Heart right ventricle (tissue), 16 donors: ENCODE data around the gene SEMA5A. TPM values are rescaled to one million over a fixed set of nuclear protein-coding genes. Genes with fewer than 3 reads are reported as not detected.

Source experiments
- ATAC-seq, 8 donors: fragments of 200-7000 bp; cut with Tn5 transposase; one replicate each; pipeline ENCODE4 v1.9.1; 2020; ENCODE audit warnings: mild to moderate bottlenecking in 8 of 8, moderate library complexity in 8 of 8, moderate number of reproducible peaks in 1 of 8
- DNase-seq, 2 donors: peaks; one replicate each; pipeline ENCODE4 v3.0.0-alpha.2; 2020
- H3K27ac ChIP-seq, 10 donors: fragments of 200-600 bp; sonication (generic) in 2 of 10; one replicate each; pipeline versions ENCODE4 v1.5.0 to v1.8.0; 2020 to 2022; ENCODE audit warnings: mild to moderate bottlenecking in 3 of 10
- H3K27me3 ChIP-seq, 7 donors: fragments of 200-600 bp; one replicate each; pipeline ENCODE4 v1.8.0; 2021 to 2022; ENCODE audit warnings: mild to moderate bottlenecking in 2 of 7
- H3K36me3 ChIP-seq, 9 donors: fragments of 200-600 bp; sonication (generic) in 1 of 9; one replicate each; pipeline versions ENCODE4 v1.5.0 to v1.8.0; 2020 to 2022; ENCODE audit warnings: mild to moderate bottlenecking in 2 of 9
- H3K4me1 ChIP-seq, 9 donors: fragments of 200-600 bp; sonication (generic) in 1 of 9; one replicate each; pipeline versions ENCODE4 v1.5.0 to v1.8.0; 2020 to 2022; ENCODE audit warnings: mild to moderate bottlenecking in 4 of 9
- H3K4me3 ChIP-seq, 10 donors: fragments of 200-600 bp; sonication (generic) in 2 of 10; one replicate each; pipeline versions ENCODE4 v1.5.0 to v1.8.0; 2020 to 2022; ENCODE audit warnings: mild to moderate bottlenecking in 7 of 10, moderate library complexity in 2 of 10
- H3K9me3 ChIP-seq, 11 donors: fragments of 200-600 bp in 10 of 11; sonication (generic) in 2 of 11; one replicate each; pipeline versions ENCODE4 v1.5.0 to v1.8.0; 2013 to 2022; ENCODE audit warnings: mild to moderate bottlenecking in 2 of 11, control low read depth in 1 of 11, moderate library complexity in 1 of 11
- CTCF ChIP-seq, 9 donors: fragments of 200-600 bp; sonication (generic) in 2 of 9; IDR thresholded peaks; one replicate each; pipeline versions ENCODE4 v1.5.0 to v1.8.0; 2021 to 2022; ENCODE audit warnings: antibody characterized with exemption in 9 of 9, mild to moderate bottlenecking in 5 of 9, moderate library complexity in 1 of 9
- WGBS, 2 donors: extraction: QIAGEN DNeasy Blood & Tissue Kit; methylation state at CpG; one replicate each; pipeline ENCODE4 v1.1.7; 2013; ENCODE audit warnings: inconsistent platforms in 1 of 2; 5-methylcytosine and 5-hydroxymethylcytosine counted together
- intact Hi-C, 10 donors: fragments of 100-400 bp; cut with DNase I; formaldehyde crosslinking; loops; one replicate each; pipeline versions ENCODE4 v1.11.1 to v1.14.2; 2022
- polyA plus RNA-seq, 2 donors: library from polyadenylated mRNA; stranded (reverse); fragments of 200-250 nt; gene quantifications; one replicate each; pipeline ENCODE4 v1.2.3, GENCODE V29; 2013
- total RNA-seq, 10 donors: library from RNA; stranded (reverse); fragmentation: NEBNext Ultra II Directional in 3 of 10; extraction: Animal tissue kit (Norgen Biotek cat#: 25700) in 3 of 10; gene quantifications; one replicate each; pipeline versions ENCODE4 v1.2.1 to v1.2.4, GENCODE V29; 2021 to 2023
- donor health status: Arrhythmogenic right ventricular cardiomyopathy.
- donor health status: ischemic (EF 13 %, LVEDD 7.1; RV severe dilation, severe dysfunction).
- donor health status: healthy with polysubstance abuse.
- donor health status: DM: no; HTN: yes; CAD: no.
- donor health status: DM: no; HTN: no; CAD: no.
- donor health status: ischemic (EF 25% LVEDD 6.9; RV normal size, moderate dysfunction).
- donor health status: ischemic (EF 25% LVEDD 5.7; RV mildly dilated, moderate dysfunction).
- donor health status: healthy.
- donor health status: DM: yes; HTN: yes; CAD: no.
- donor health status: Ischemic cardiomyopathy.
- donor health status: ischemic (EF 35%, LVEDD 5.7; RV mildly dilated, moderate dysfunction).
- donor health status: nonischemic (EF 11% LVEDD 7.7; RV severe dilation, severe dysfunction).
- donor health status: DM: yes; HTN: yes; CAD: no.
- donor health status: PGD.
- donor health status: ischemic (EF 29% LVEDD 5.4; RV normal size, mild dysfunction).
- donor health status: nonischemic (EF 23%, LVEDD 6.1; RV moderate dilation, normal function).

SEMA5A gene
- total and polyA plus RNA-seq, 12 donors = 1.9 to 71.5 (median 48.0) TPM

DNA sequence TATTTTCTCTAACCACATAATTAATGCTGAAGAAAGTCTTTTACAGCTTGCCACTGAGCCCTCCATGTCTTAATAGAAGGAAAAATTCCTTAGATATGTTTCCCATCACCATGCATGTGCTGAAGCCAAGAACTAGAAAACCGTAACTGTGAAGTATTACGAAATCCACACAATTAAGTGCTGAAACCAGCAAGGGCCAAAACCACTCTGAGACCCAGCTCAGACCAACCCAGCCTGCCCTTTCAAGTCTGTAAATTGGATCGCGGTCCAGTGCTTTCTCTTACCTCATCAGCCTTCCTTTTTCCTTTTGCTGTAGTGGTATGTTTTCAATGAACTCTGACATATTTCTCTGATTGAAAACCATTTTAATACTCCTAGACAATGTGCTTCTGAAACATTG is 26.3 kb downstream of the SEMA5A start:
- no peaks in the 10 kb centered on the region for H3K27me3 ChIP-seq

DNA sequence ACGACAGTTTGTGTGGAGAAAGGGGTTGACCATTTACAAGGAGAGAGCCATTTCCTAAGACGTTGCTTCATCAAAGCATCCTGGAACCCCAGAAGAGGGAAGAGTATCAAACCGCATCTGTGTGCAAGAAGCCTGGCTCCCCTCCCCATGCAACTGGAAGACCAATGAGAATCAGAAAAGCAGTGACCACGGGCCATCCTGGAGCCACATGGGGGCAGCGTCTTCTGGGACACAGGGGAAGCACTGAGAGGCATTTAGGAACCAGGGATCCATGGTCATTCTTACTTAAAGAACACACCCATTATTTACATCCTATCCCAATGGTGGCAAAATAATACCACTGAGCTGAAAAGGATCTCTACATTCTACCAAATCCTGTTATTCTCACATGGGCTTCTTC is 29.3 kb downstream of the SEMA5A start:
- ATAC-seq (no peak), DNase-seq (no peak)
- Histone ChIP-seq H3K9me3 (no peaks in the 10 kb centered on the region), H3K4me1 (peaks cover 0 to 69% (median 37%) of the 10 kb centered on the region in 9 donors), H3K27ac (peak overlapping the region in 4 of 10 donors; percentile 0 to 72 (median 46)), H3K36me3 (no peaks in the 10 kb centered on the region), H3K4me3 (no peak overlapping the region), H3K27me3 (no peaks in the 10 kb centered on the region)
- intact Hi-C loops = loop anchor here in 1 of 10 donors (10.0 kb wide), 1 partner anchor 132 kb away; no protein-coding TSS in a partner anchor
- no peak for TF ChIP-seq CTCF (IDR thresholded peaks at IDR 0.05)
- 76 to 84% methylated on average over 5 of the region's 5 CpGs for WGBS, 2 donors

More for the DNA sequence above, 26.3 kb downstream of the SEMA5A start:
- H3K36me3 ChIP-seq = no peaks in the 10 kb centered on the region
- H3K4me1 ChIP-seq = peaks cover 0 to 61% (median 23%) of the 10 kb centered on the region in 9 donors
- DNase-seq (no peak), ATAC-seq (peak in 3 of 8 donors; percentile 31 to 71 (median 54))
- WGBS, 2 donors = 45 to 58% methylated on average over 4 of the region's 4 CpGs
- TF ChIP-seq CTCF (IDR thresholded peaks at IDR 0.05) = no peak
- no peaks in the 10 kb centered on the region for H3K9me3 ChIP-seq
- intact Hi-C loops = loop anchor here in 1 of 10 donors (10.0 kb wide), 1 partner anchor 135 kb away; no protein-coding TSS in a partner anchor
- H3K4me3 ChIP-seq = no peak overlapping the region
- peak overlapping the region in 5 of 10 donors; percentile 12 to 49 (median 26) for H3K27ac ChIP-seq

- intact Hi-C loops = loop anchor here in 1 of 10 donors (10.0 kb wide), 1 partner anchor 131 kb away; no protein-coding TSS in a partner anchor
- H3K4me3 ChIP-seq = no peak overlapping the region
- no peaks in the 10 kb centered on the region for H3K27me3 ChIP-seq
- ATAC-seq (peak; percentile 52 to 94 (median 92)), DNase-seq (peak in 1 of 2 donors; percentile 52)
- 24 to 37% methylated on average over 3 of the region's 3 CpGs for WGBS, 2 donors
- H3K27ac ChIP-seq = peak overlapping the region in 9 of 10 donors; percentile 0 to 77 (median 59)
- no peak for TF ChIP-seq CTCF (IDR thresholded peaks at IDR 0.05)
- no peaks in the 10 kb centered on the region for H3K9me3 ChIP-seq
- H3K4me1 ChIP-seq = peaks cover 0 to 77% (median 37%) of the 10 kb centered on the region in 9 donors
- H3K36me3 ChIP-seq = no peaks in the 10 kb centered on the region
These were observed 30.4 kb downstream of the SEMA5A start for GRCh38 chr5:9515436-9515835.

DNA sequence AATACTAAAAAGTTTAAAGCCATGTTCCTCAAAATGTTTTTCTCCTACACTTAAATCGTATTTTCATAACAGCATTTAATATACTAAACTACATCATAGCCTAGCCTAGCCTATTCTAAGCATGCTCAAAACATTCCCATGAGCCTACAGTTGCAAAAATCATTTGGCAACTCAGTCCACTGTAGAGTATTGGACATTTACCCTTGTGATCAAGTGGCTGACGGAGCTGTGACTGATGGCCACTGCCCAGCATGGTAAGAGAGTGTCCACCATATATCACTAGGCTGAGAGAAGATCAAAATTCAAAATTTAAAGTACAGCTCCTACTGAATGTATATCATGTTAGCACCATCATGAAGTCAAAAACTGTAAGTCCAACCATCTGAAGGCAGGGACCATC is 30.9 kb downstream of the SEMA5A start:
- intact Hi-C loops = loop anchor here in 1 of 10 donors (10.0 kb wide), 1 partner anchor 130 kb away; no protein-coding TSS in a partner anchor
- TF ChIP-seq CTCF (IDR thresholded peaks at IDR 0.05) = no peak
- H3K36me3 ChIP-seq = no peaks in the 10 kb centered on the region
- H3K27me3 ChIP-seq = no peaks in the 10 kb centered on the region
- H3K9me3 ChIP-seq = no peaks in the 10 kb centered on the region
- H3K4me1 ChIP-seq = peaks cover 0 to 76% (median 37%) of the 10 kb centered on the region in 9 donors
- WGBS, 2 donors = 52 to 53% methylated on average over 2 of the region's 2 CpGs
- no peak for DNase-seq
- H3K4me3 ChIP-seq = no peak overlapping the region
- H3K27ac ChIP-seq = peak overlapping the region in 9 of 10 donors; percentile 0 to 77 (median 59)
- peak; percentile 52 to 85 (median 67) for ATAC-seq
